GM19023 (cell line): Measurements from ENCODE around the gene TENM3.

Experiments used
- ATAC-seq: cut with Tn5 transposase; IDR thresholded peaks from one replicate; pipeline ENCODE4 v1.9.1; 2021; ENCODE audit warnings: mild to moderate bottlenecking, moderate library complexity; ENCODE audit not compliant: unreplicated experiment

The TENM3 gene

GRCh38 chr4:182758273-182758672 is 515.1 kb downstream of the TENM3 start:
- no peak for ATAC-seq

- ATAC-seq = no peak
Observed at GRCh38 chr4:182760551-182761043, 517.4 kb downstream of the TENM3 start.

GRCh38 chr4:182764137-182764536 is 520.9 kb downstream of the TENM3 start:
- ATAC-seq = no peak

GRCh38 chr4:182764642-182765041 is 521.4 kb downstream of the TENM3 start:
- ATAC-seq = no peak

- no peak for ATAC-seq
Observed at GRCh38 chr4:182765987-182766856, 523.0 kb downstream of the TENM3 start.

- no peak for ATAC-seq
Observed at GRCh38 chr4:182766857-182767250, 523.7 kb downstream of the TENM3 start.

GRCh38 chr4:182768838-182769237 is 525.6 kb downstream of the TENM3 start:
- ATAC-seq = no peak

- no peak for ATAC-seq
Observed at GRCh38 chr4:182770259-182770995, 527.2 kb downstream of the TENM3 start.

- ATAC-seq = no peak
Observed at GRCh38 chr4:182770996-182771514, 527.9 kb downstream of the TENM3 start.

GRCh38 chr4:182775075-182775474 is 531.9 kb downstream of the TENM3 start:
- no peak for ATAC-seq

- no peak for ATAC-seq
Observed at GRCh38 chr4:182776376-182777105, 533.3 kb downstream of the TENM3 start.

- no peak for ATAC-seq
Observed at GRCh38 chr4:182778222-182778982, 535.2 kb downstream of the TENM3 start.

GRCh38 chr4:182786991-182787390 is 543.8 kb downstream of the TENM3 start:
- ATAC-seq = no peak

- ATAC-seq = no peak
Observed at GRCh38 chr4:182788201-182788600, 545.0 kb downstream of the TENM3 start.

- no peak for ATAC-seq
Observed at GRCh38 chr4:182789529-182789928, 546.3 kb downstream of the TENM3 start.

GRCh38 chr4:182795446-182796238 is 552.4 kb downstream of the TENM3 start:
- ATAC-seq = no peak

- no peak for ATAC-seq
Observed at GRCh38 chr4:182799515-182800215, 556.5 kb downstream of the TENM3 start.

GRCh38 chr4:182800216-182800515 is 557.0 kb downstream of the TENM3 start:
- ATAC-seq = no peak

- no peak for ATAC-seq
Observed at GRCh38 chr4:182801636-182802035, 558.4 kb downstream of the TENM3 start.
